Middle frontal gyrus (tissue), 1 donor: ENCODE measurements around the gene NDUFA5.
"Not testable (repeated sequence)": the region's sequence is repeated elsewhere in the genome, so short reads cannot be mapped to it uniquely, and the experiment has no call there.

Experiments
- DNase-seq: peaks from one replicate; pipeline ENCODE4 v3.0.0-alpha.2; 2015; ENCODE audit warnings: low spot score; ENCODE audit errors: extremely low spot score

NDUFA5 gene

DNA sequence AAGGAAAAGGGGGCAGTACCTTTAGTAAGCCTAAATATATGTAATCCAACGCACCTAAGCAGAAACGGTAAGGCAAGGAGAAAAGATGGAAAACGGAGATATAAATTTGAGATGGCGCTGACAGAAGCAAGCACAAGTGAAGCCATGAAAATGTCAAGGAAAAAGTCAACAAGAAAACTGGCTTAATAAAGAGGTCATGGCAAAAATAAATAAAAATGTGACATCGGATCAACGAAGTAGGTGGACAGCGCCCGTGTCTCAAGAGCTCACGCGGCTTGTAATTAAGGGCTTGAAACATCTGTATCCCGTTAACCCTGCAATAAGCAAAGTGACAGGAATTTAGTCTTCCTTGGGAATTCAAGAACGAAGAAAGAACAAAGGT, 611 bp downstream of the NDUFA5 start:
- no peak for DNase-seq

DNA sequence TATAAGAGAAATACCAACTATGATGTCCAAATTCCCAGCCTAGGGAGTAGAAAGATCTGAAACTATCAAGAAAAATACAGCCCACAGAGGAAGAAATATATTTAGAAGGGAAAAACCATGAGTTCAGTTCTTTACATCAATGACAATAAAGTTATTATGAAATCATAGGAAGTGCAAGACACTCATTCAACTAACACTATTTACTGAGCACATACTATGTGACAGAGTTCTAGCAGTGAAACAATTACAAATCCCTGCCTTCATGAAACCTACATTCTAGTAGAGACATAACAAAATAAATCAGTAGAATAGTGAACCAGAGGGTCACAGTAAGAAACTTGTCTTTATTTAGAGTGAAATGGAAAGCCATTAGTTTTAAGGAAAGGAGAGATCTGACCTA, 2.1 kb downstream of the NDUFA5 start:
- no peak for DNase-seq

DNA sequence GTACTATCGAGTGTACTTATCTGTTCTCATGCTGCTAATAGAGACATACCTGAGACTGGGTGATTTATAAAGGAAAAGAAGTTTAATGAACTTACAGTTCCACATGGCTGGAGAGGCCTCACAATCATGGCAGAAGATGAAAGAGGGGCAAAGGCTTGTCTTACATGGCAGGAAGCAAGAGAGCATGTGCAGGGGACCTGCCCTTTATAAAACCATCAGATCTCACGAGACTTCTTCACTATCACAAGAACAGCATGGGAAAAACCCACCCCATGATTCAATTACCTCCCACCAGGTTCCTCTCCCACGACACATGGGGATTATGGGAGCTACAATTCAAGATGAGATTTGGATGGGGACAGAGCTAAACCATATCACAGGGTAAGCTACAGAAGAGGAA, 4.5 kb downstream of the NDUFA5 start:
- DNase-seq: no peak

GRCh38 chr7:123552641-123553040, 5.0 kb downstream of the NDUFA5 start:
- no peak for DNase-seq

DNA sequence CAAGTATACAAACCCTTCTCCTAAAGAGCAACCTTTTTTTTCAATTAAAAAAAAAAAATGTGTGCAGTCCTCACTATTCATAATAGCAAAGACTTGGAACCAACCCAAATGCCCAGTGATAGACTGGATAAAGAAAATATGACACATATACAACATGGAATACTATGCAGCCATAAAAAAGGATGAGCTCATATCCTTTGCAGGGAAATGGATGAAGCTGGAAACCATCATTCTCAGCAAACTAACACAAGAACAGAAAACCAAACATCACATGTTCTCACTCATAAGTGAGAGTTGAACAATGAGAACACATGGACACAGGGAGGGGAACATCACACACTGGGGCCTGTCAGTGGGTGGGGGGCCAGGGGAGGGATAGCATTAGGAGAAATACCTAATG, 5.5 kb downstream of the NDUFA5 start:
- not testable (repeated sequence) for DNase-seq

DNA sequence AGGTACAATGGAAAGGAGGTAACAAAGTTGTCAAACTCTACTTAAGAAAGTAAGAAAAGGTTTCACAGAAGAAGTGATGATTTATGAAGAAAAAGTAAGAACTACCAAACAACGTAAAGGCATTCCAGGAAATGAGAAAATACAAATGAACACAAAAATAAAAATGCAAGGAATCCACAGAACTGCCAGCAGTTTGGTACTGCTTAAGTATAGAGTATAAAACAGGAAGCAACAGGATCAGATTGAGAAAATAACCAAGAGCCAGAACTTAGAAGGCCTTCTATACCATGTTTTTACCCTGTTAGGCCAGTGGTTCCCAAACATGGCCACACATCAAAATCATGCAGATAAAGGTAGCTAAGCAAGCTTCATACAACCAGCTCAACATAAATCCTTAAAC, 9.2 kb downstream of the NDUFA5 start:
- no peak for DNase-seq

DNA sequence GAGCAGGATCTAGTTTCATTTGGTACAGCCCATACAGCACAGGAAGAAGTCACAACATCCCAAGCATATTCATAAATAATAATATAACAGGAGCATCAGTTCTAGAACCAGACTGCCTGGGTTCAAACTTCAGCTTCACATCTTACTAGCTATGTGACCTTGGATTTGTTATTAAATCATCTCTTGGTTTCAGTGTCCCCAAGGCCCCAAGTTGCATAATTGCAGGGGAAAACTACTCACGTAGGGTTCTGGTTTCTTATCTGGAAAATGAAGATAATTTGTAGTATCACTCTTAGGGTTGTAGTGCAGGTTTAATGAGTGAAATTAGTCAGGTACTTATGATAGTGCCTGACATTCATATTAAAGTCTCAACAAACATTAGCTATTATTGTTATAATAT, 17.7 kb downstream of the NDUFA5 start:
- no peak for DNase-seq

- no peak for DNase-seq
Observed at GRCh38 chr7:123538897-123539296, 18.7 kb downstream of the NDUFA5 start.

- no peak for DNase-seq
Observed at GRCh38 chr7:123538189-123538714, 19.4 kb downstream of the NDUFA5 start.

GRCh38 chr7:123537026-123537642, 20.5 kb downstream of the NDUFA5 start:
- DNase-seq: peak; percentile 59

DNA sequence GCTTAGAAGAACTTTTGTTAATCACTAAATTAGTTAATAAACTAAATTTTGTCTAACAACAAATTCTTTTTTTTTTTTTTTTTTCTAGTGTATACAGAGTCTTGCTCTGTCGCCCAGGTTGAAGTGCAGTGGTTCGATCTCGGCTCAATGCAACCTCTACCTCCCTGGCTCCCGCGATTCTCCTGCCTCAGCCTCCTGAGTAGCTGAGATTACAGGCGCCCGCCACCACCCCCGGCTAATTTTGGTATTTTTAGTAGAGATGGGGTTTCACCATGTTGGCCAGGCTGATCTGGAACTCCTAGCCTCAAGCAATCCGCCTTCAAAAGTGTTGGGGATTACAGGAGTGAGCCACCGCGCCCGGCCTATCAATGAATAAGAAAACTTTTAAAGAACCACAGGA, 22.1 kb downstream of the NDUFA5 start:
- no peak for DNase-seq

GRCh38 chr7:123534383-123535260, 23.0 kb downstream of the NDUFA5 start, which contains the start of gene IQUB:
IQUB (minus strand) TSS chr7:123534595; CDS start chr7:123512340, 22,255 bp downstream.
- peak; percentile 88 for DNase-seq

- DNase-seq: no peak
Observed at GRCh38 chr7:123533929-123534382, 23.7 kb downstream of the NDUFA5 start.

- DNase-seq: no peak
Observed at GRCh38 chr7:123533553-123533917, 24.1 kb downstream of the NDUFA5 start.

DNA sequence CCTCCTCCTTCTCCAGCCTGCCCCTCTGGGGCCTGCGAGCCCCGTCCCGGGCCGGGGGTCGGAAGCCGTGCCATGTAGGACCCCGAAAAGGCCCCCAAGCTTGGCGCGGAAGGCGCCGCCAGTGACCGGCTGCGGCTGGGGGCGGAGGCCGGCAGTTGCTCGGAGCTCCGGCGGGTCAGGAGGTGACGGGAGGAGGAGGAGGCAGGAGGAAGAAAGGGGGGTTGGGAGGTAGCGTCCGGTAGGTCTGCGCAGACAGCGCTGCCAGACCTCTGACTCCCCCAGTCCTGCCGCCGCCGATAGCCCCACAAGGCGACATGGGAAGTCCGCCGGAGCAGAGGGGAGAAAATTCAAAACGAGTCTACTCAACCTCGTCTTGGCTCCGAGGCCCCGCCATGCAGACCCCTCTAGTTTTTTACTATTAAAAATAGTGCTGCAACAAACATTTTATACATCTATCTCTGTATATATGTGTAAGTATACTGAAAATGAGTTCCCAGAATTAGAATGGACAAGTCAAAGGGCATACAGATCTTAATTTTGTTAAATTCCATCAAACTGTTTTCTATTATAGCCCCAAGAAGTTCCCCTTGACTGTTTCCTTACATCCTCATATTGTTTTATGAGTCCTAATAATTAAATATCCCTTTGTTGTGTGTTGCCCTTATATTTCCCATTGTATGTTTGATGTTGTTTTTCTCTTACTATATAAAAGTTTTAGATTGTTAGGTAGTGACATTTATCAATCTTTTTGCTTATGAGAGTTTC, 24.6 kb downstream of the NDUFA5 start:
- DNase-seq: not testable (repeated sequence)

GRCh38 chr7:123532343-123532742, 25.3 kb downstream of the NDUFA5 start:
- not testable (repeated sequence) for DNase-seq

DNA sequence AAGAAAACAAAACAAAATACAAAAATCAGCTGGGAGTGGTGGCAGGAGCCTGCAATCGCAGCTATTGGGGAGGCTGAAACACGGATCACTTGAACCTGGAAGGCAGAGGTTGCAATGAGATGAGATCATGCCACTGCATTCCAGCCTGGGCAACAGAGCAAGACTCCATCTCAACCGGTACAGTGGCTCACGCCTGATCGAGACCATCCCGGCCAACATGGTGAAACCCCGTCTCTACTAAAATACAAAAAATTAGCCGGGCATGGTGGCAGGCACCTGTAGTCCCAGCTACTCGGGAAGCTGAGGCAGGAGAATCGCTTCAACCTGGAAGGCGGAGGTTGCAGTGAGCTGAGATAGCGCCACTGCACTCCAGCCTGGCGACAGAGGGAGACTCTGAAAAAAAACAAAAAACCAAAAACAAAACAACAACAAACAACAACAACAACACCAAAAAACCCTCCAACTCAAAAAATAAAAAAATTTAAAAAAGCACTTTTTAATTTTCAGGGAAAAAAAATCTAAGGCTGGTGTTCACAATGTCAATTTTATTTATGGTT, 27.5 kb downstream of the NDUFA5 start:
- not testable (repeated sequence) for DNase-seq

- no peak for DNase-seq
Observed at GRCh38 chr7:123528265-123528664, 29.4 kb downstream of the NDUFA5 start.

- DNase-seq: not testable (repeated sequence)
Observed at GRCh38 chr7:123527712-123528225, 29.8 kb downstream of the NDUFA5 start.

DNA sequence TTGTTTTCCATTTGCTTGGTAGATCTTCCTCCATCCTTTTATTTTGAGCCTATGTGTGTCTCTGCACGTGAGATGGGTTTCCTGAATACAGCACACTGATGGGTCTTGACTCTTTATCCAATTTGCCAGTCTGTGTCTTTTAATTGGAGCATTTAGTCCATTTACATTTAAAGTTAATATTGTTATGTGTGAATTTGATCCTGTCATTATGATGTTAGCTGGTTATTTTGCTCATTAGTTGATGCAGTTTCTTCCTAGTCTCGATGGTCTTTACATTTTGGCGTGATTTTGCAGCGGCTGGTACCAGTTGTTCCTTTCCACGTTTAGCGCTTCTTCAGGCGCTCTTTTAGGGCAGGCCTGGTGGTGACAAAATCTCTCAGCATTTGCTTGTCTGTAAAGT, 31.1 kb downstream of the NDUFA5 start:
- not testable (repeated sequence) for DNase-seq

DNA sequence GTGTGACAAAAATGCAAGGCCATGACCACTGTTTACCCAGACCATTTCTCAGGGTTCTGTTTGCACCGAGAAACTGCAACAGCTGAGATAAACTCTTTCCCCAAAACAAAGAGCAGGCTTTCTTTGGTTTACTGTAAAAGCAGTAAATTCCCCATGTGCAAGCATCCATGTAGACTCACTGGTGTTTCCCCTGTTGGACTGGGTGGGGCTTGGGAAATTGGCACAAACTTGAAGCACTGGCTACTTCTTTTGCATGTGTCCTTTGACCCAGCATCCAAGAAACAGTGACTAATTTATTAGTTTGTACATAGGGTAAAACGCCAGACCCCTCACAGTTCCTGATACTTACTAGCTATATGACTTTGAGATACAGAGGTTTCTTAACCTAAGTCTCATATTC, 35.6 kb downstream of the NDUFA5 start:
- no peak for DNase-seq
